CD4-positive, CD25-positive, alpha-beta regulatory T cell (primary cell): Measurements from ENCODE around the gene HDAC3. TPM values are rescaled to one million over a fixed set of nuclear protein-coding genes. Genes with fewer than 3 reads are reported as not detected.
A peak's percentile ranks its signal among the peaks of the same experiment; 100 is the strongest.

Source experiments
- ATAC-seq, 2 donors: fragments of 150-1000 bp; cut with Tn5 transposase; one replicate each; pipeline ENCODE4 v1.10.0; 2021; ENCODE audit warnings: low read depth in 2 of 2, moderate number of reproducible peaks in 2 of 2, moderate library complexity in 1 of 2
- DNase-seq, 3 donors: peaks; one replicate each; pipeline versions ENCODE4 v3.0.0 to v3.0.0-alpha.2; 2012 to 2022; ENCODE audit warnings: mixed read lengths in 1 of 3
- H3K27ac ChIP-seq: one replicate; pipeline ENCODE4 v1.7.0; 2013; ENCODE audit warnings: mild to moderate bottlenecking, low read length; ENCODE audit not compliant: insufficient read depth, poor library complexity, severe bottlenecking
- H3K27me3 ChIP-seq: one replicate; pipeline ENCODE4 v1.7.0; 2013; ENCODE audit warnings: low read length; ENCODE audit not compliant: control insufficient read depth, insufficient read depth
- H3K36me3 ChIP-seq: one replicate; pipeline ENCODE4 v1.7.0; 2013; ENCODE audit warnings: mild to moderate bottlenecking, low read length, moderate library complexity; ENCODE audit not compliant: control insufficient read depth, insufficient read depth
- H3K4me1 ChIP-seq: 2 replicates; pipeline ENCODE4 v1.7.0; 2013; ENCODE audit warnings: mild to moderate bottlenecking, low read length; ENCODE audit not compliant: insufficient read depth, control insufficient read depth, poor library complexity, severe bottlenecking
- H3K4me3 ChIP-seq: one replicate; pipeline ENCODE4 v1.7.0; 2013; ENCODE audit warnings: low read depth, mild to moderate bottlenecking, low read length, moderate library complexity
- H3K9me3 ChIP-seq, 2 experiments: 1 replicate in 1 of 2; 2 replicates in 1 of 2; pipeline ENCODE4 v1.7.0; 2013; ENCODE audit warnings: low read length in 2 of 2, mild to moderate bottlenecking in 1 of 2, moderate library complexity in 1 of 2; ENCODE audit not compliant: control insufficient read depth in 2 of 2
- H3K27ac Mint-ChIP-seq, 3 donors: one replicate each; pipeline ENCODE4 v1.8.0; 2020 to 2022; ENCODE audit warnings: mild to moderate bottlenecking in 3 of 3, mixed read lengths in 3 of 3, moderate library complexity in 2 of 3
- H3K27me3 Mint-ChIP-seq: one replicate; pipeline ENCODE4 v1.8.0; 2022; ENCODE audit warnings: mild to moderate bottlenecking, mixed read lengths
- H3K36me3 Mint-ChIP-seq: one replicate; pipeline ENCODE4 v1.8.0; 2020; ENCODE audit warnings: mixed read lengths
- H3K4me1 Mint-ChIP-seq, 4 donors: one replicate each; pipeline ENCODE4 v1.8.0; 2020 to 2022; ENCODE audit warnings: mixed read lengths in 4 of 4, mild to moderate bottlenecking in 1 of 4
- H3K4me3 Mint-ChIP-seq, 4 donors: one replicate each; pipeline ENCODE4 v1.8.0; 2020 to 2022; ENCODE audit warnings: mild to moderate bottlenecking in 4 of 4, mixed read lengths in 4 of 4, moderate library complexity in 3 of 4
- H3K9me3 Mint-ChIP-seq, 7 donors: one replicate each; pipeline ENCODE4 v1.8.0; 2020 to 2022; ENCODE audit warnings: mixed read lengths in 7 of 7, mild to moderate bottlenecking in 3 of 7, moderate library complexity in 2 of 7
- polyA plus RNA-seq, 4 donors: library from polyadenylated mRNA; unstranded; fragments of 300-500 nt; fragmentation: Illumina TruSeq; gene quantifications; one replicate each; pipeline ENCODE4 v1.2.3, GENCODE V29; 2021
- total RNA-seq: library from RNA; stranded (reverse); gene quantifications from one replicate; pipeline ENCODE4 v1.2.3, GENCODE V29; 2022

HDAC3 gene
- total and polyA plus RNA-seq, 5 donors from 2014 or later = 83.9 to 102 (median 96.0) TPM

DNA sequence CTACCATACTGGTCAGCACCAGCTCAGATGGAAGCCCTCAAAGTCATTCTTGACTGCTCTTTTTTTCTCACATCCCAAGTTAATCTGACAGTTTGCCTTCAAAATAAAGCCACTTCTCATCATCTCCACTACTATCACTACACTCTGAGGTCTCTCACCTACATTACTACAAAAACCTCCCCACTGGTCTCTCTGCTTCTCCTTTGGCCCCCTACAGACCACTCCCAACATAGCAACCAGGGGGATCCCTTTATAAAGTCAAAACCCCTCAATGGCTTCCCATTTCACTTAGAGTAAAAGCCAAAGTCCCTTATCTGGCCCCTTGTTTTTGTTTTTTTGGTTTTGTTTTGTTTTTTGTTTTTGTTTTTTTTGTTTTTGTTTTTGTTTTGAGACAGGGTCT is 40.8 kb upstream of the HDAC3 start:
- peak overlapping the region in 1 of 4 donors; percentile 51 for H3K4me3 Mint-ChIP-seq
- no peak for ATAC-seq
- peaks cover under 1% of the 10 kb centered on the region for H3K27me3 Mint-ChIP-seq
- no peaks in the 10 kb centered on the region for H3K36me3 Mint-ChIP-seq
- peaks cover 0 to 17% (median 11%) of the 10 kb centered on the region in 4 donors for H3K4me1 Mint-ChIP-seq
- H3K9me3 Mint-ChIP-seq = no peaks in the 10 kb centered on the region
- Histone ChIP-seq H3K4me3 (no peak overlapping the region), H3K9me3 (no peaks in the 10 kb centered on the region), H3K27ac (no peak overlapping the region), H3K27me3 (no peaks in the 10 kb centered on the region), H3K36me3 (no peaks in the 10 kb centered on the region), H3K4me1 (peaks cover 15% of the 10 kb centered on the region)
- H3K27ac Mint-ChIP-seq = no peak overlapping the region
- no peak for DNase-seq

DNA sequence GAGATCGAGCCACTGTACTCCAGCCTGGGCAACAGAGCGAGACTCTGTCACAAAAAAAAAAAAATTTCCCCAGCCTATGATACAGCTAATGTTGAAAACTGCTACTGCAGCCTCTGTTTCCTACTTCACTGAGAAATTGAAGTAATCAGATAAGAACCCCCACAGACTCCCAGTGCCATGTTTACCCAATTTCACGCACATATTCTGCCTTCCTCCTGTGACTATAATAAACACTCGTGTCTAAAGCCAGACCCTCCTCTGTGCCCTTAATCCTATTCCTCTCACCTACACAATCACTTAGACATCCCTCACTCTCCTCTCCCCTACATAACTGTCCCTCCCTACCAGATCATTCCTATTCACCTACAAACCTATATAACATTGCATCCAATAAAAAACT is 39.0 kb upstream of the HDAC3 start:
- H3K36me3 Mint-ChIP-seq = no peaks in the 10 kb centered on the region
- H3K36me3 ChIP-seq = no peaks in the 10 kb centered on the region
- DNase-seq = no peak
- no peaks in the 10 kb centered on the region for H3K4me1 ChIP-seq
- no peak overlapping the region for H3K27ac ChIP-seq
- H3K4me1 Mint-ChIP-seq = peaks cover 0 to 3% (median under 1%) of the 10 kb centered on the region in 4 donors
- no peak overlapping the region for H3K27ac Mint-ChIP-seq
- H3K4me3 ChIP-seq = no peak overlapping the region
- no peaks in the 10 kb centered on the region for H3K9me3 ChIP-seq
- H3K9me3 Mint-ChIP-seq = no peaks in the 10 kb centered on the region
- ATAC-seq = no peak
- H3K4me3 Mint-ChIP-seq = no peak overlapping the region
- no peaks in the 10 kb centered on the region for H3K27me3 Mint-ChIP-seq
- H3K27me3 ChIP-seq = no peaks in the 10 kb centered on the region

- no peaks in the 10 kb centered on the region for H3K9me3 Mint-ChIP-seq
- ATAC-seq = no peak
- H3K27ac Mint-ChIP-seq = peak overlapping the region in 2 of 3 donors; percentile 32 to 74
- Histone ChIP-seq H3K4me3 (no peak overlapping the region), H3K9me3 (no peaks in the 10 kb centered on the region), H3K36me3 (no peaks in the 10 kb centered on the region), H3K27me3 (no peaks in the 10 kb centered on the region), H3K27ac (no peak overlapping the region), H3K4me1 (no peaks in the 10 kb centered on the region)
- no peak for DNase-seq
- H3K4me3 Mint-ChIP-seq = no peak overlapping the region
- no peaks in the 10 kb centered on the region for H3K4me1 Mint-ChIP-seq
- no peaks in the 10 kb centered on the region for H3K27me3 Mint-ChIP-seq
- H3K36me3 Mint-ChIP-seq = no peaks in the 10 kb centered on the region
Observed at GRCh38 chr5:141674747-141675146, 38.1 kb upstream of the HDAC3 start.

GRCh38 chr5:141672841-141673813 is 36.5 kb upstream of the HDAC3 start:
- ATAC-seq (no peak), DNase-seq (no peak)
- Mint-ChIP-seq H3K4me1 (no peaks in the 10 kb centered on the region), H3K4me3 (no peak overlapping the region), H3K27me3 (peaks cover 4% of the 10 kb centered on the region), H3K27ac (no peak overlapping the region), H3K9me3 (no peaks in the 10 kb centered on the region), H3K36me3 (no peaks in the 10 kb centered on the region)
- H3K9me3 ChIP-seq = no peaks in the 10 kb centered on the region
- no peak overlapping the region for H3K4me3 ChIP-seq
- H3K27ac ChIP-seq = no peak overlapping the region
- H3K27me3 ChIP-seq = no peaks in the 10 kb centered on the region
- no peaks in the 10 kb centered on the region for H3K4me1 ChIP-seq
- no peaks in the 10 kb centered on the region for H3K36me3 ChIP-seq

DNA sequence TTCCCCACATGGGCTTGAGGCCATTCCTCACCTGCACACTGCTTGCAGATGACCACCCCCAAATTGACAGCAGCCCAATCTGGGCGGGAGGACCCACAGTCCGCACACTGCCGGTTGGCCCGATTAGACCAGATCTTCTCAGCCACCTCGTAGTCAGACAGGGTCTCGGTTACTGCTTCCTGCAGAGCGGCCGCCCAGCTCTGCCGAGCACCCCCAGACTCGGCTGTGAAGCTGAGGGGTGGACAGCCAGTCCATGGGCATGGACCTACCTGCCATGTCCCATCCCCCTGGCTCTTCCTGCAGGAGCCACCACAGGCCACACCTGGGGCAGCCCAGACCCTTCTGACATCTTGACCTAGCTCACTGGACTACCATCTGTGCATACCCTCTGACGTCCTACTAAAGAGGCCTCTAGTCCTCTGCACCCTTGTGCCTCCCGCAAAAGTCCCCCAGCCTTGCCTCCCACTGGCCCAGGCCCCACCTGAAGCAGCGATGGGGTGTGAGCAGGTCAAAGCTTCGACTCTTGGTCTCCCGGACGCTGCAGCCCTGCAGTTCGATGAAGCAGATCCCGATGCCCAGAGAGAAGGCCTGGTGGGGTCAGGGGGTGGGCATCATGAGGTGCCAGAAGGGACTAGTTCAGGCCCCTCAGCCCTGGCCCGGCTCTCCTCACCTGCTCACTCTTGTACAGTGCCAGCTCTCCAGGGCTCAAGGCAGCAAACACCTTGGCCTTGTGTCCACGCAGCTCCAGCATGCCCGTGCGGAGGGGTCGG is 35.6 kb upstream of the HDAC3 start:
- Histone ChIP-seq H3K36me3 (no peaks in the 10 kb centered on the region), H3K9me3 (no peaks in the 10 kb centered on the region), H3K27ac (no peak overlapping the region), H3K4me3 (no peak overlapping the region), H3K27me3 (no peaks in the 10 kb centered on the region), H3K4me1 (no peaks in the 10 kb centered on the region)
- H3K36me3 Mint-ChIP-seq = no peaks in the 10 kb centered on the region
- ATAC-seq = no peak
- no peak for DNase-seq
- H3K9me3 Mint-ChIP-seq = no peaks in the 10 kb centered on the region
- H3K27ac Mint-ChIP-seq = no peak overlapping the region
- H3K4me1 Mint-ChIP-seq = no peaks in the 10 kb centered on the region
- peaks cover 4% of the 10 kb centered on the region for H3K27me3 Mint-ChIP-seq
- no peak overlapping the region for H3K4me3 Mint-ChIP-seq

DNA sequence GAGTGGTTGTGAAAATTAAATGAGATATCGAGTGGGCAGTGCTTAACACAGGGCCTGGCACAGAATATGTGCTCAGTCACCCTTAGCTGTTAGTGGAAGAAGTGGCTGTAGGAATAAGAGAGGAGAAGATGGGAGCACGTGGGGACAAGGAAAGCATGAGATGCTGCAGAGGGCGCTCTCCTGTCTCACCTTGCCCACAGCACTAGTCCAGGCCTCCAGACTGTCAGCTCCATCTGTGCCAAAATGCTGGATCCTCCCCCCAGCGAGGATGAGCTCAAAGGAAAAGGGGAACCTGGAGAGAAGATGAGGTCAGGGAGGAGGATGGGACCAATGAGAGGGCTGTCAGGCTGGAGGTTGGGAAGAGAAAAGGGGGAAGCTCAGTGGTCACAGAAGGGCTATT is 32.9 kb upstream of the HDAC3 start:
- ATAC-seq (no peak), DNase-seq (no peak)
- Mint-ChIP-seq H3K4me3 (no peak overlapping the region), H3K27ac (peak overlapping the region in 1 of 3 donors; percentile 95), H3K27me3 (peaks cover 4% of the 10 kb centered on the region), H3K36me3 (no peaks in the 10 kb centered on the region), H3K9me3 (no peaks in the 10 kb centered on the region), H3K4me1 (peaks cover 0 to 6% (median 3%) of the 10 kb centered on the region in 4 donors)
- Histone ChIP-seq H3K9me3 (no peaks in the 10 kb centered on the region), H3K4me3 (no peak overlapping the region), H3K27ac (no peak overlapping the region), H3K27me3 (no peaks in the 10 kb centered on the region), H3K36me3 (no peaks in the 10 kb centered on the region), H3K4me1 (peaks cover 3% of the 10 kb centered on the region)

GRCh38 chr5:141668601-141669265 is 32.1 kb upstream of the HDAC3 start:
- no peak overlapping the region for H3K27ac ChIP-seq
- no peaks in the 10 kb centered on the region for H3K36me3 Mint-ChIP-seq
- no peak overlapping the region for H3K4me3 Mint-ChIP-seq
- DNase-seq (no peak), ATAC-seq (no peak)
- peaks cover 4% of the 10 kb centered on the region for H3K27me3 Mint-ChIP-seq
- H3K4me3 ChIP-seq = no peak overlapping the region
- peaks cover 3% of the 10 kb centered on the region for H3K4me1 ChIP-seq
- H3K27ac Mint-ChIP-seq = peak overlapping the region in 2 of 3 donors; percentile 52 to 81
- no peaks in the 10 kb centered on the region for H3K36me3 ChIP-seq
- no peaks in the 10 kb centered on the region for H3K9me3 Mint-ChIP-seq
- H3K9me3 ChIP-seq = no peaks in the 10 kb centered on the region
- H3K4me1 Mint-ChIP-seq = peaks cover 0 to 6% (median 3%) of the 10 kb centered on the region in 4 donors
- no peaks in the 10 kb centered on the region for H3K27me3 ChIP-seq
